SK-N-SH (cell line): ENCODE measurements around the gene OR2AG2.

Experiments
- EZH2phosphoT487 ChIP-seq: fragments of 200-600 bp; sonication (generic); IDR thresholded peaks from 2 replicates; pipeline ENCODE4 v1.6.1; 2017; ENCODE audit warnings: low read depth, mixed run types, mild to moderate bottlenecking, antibody characterized with exemption, moderate library complexity, borderline replicate concordance
- NFIC ChIP-seq: IDR thresholded peaks from 2 replicates; pipeline ENCODE4 v1.4.0; 2012; ENCODE audit warnings: borderline replicate concordance
- POLR2AphosphoS5 ChIP-seq: IDR thresholded peaks from 2 replicates; pipeline ENCODE4 v1.6.1; 2012; ENCODE audit warnings: low read depth, low read length
- SIN3A ChIP-seq: IDR thresholded peaks from 2 replicates; pipeline ENCODE4 v1.6.1; 2012; ENCODE audit warnings: low read depth, mild to moderate bottlenecking, low read length, moderate library complexity, borderline replicate concordance
- TCF12 ChIP-seq: IDR thresholded peaks from 2 replicates; pipeline ENCODE4 v1.4.0; 2012
- TF ChIP-seq, protein P1 (sequence below): fragments of 200-600 bp; sonication (generic); IDR thresholded peaks from 2 replicates; pipeline ENCODE4 v1.6.1; 2017; ENCODE audit warnings: antibody characterized with exemption, mild to moderate bottlenecking, moderate library complexity
- TF ChIP-seq, protein P2 (sequence below): IDR thresholded peaks from 2 replicates; pipeline ENCODE4 v1.6.1; 2012; ENCODE audit warnings: mild to moderate bottlenecking, low read depth, low read length, moderate library complexity

- no peak for TF ChIP-seq SIN3A
- TF ChIP-seq TCF12, result no peak
- no peak for TF ChIP-seq NFIC
- TF ChIP-seq, protein P1, sequence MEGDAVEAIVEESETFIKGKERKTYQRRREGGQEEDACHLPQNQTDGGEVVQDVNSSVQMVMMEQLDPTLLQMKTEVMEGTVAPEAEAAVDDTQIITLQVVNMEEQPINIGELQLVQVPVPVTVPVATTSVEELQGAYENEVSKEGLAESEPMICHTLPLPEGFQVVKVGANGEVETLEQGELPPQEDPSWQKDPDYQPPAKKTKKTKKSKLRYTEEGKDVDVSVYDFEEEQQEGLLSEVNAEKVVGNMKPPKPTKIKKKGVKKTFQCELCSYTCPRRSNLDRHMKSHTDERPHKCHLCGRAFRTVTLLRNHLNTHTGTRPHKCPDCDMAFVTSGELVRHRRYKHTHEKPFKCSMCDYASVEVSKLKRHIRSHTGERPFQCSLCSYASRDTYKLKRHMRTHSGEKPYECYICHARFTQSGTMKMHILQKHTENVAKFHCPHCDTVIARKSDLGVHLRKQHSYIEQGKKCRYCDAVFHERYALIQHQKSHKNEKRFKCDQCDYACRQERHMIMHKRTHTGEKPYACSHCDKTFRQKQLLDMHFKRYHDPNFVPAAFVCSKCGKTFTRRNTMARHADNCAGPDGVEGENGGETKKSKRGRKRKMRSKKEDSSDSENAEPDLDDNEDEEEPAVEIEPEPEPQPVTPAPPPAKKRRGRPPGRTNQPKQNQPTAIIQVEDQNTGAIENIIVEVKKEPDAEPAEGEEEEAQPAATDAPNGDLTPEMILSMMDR, result no peak
- TF ChIP-seq POLR2AphosphoS5, result no peak
- no peak for TF ChIP-seq EZH2phosphoT487
- TF ChIP-seq, protein P2, sequence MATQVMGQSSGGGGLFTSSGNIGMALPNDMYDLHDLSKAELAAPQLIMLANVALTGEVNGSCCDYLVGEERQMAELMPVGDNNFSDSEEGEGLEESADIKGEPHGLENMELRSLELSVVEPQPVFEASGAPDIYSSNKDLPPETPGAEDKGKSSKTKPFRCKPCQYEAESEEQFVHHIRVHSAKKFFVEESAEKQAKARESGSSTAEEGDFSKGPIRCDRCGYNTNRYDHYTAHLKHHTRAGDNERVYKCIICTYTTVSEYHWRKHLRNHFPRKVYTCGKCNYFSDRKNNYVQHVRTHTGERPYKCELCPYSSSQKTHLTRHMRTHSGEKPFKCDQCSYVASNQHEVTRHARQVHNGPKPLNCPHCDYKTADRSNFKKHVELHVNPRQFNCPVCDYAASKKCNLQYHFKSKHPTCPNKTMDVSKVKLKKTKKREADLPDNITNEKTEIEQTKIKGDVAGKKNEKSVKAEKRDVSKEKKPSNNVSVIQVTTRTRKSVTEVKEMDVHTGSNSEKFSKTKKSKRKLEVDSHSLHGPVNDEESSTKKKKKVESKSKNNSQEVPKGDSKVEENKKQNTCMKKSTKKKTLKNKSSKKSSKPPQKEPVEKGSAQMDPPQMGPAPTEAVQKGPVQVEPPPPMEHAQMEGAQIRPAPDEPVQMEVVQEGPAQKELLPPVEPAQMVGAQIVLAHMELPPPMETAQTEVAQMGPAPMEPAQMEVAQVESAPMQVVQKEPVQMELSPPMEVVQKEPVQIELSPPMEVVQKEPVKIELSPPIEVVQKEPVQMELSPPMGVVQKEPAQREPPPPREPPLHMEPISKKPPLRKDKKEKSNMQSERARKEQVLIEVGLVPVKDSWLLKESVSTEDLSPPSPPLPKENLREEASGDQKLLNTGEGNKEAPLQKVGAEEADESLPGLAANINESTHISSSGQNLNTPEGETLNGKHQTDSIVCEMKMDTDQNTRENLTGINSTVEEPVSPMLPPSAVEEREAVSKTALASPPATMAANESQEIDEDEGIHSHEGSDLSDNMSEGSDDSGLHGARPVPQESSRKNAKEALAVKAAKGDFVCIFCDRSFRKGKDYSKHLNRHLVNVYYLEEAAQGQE, result no peak
Observed at GRCh38 chr11:6745465-6746015, 26.2 kb downstream of the OR2AG2 start.
